Germinal center (tissue), 1 donor: Measurements from ENCODE around the gene GPX6.
"Not testable (repeated sequence)": the region's sequence is repeated elsewhere in the genome, so short reads cannot be mapped to it uniquely, and the experiment has no call there.

ENCODE experiments used
- DNase-seq: peaks from one replicate; pipeline ENCODE4 v3.0.0; 2012; ENCODE audit warnings: mixed read lengths, low spot score

Gene GPX6, protein sequence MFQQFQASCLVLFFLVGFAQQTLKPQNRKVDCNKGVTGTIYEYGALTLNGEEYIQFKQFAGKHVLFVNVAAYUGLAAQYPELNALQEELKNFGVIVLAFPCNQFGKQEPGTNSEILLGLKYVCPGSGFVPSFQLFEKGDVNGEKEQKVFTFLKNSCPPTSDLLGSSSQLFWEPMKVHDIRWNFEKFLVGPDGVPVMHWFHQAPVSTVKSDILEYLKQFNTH

DNA sequence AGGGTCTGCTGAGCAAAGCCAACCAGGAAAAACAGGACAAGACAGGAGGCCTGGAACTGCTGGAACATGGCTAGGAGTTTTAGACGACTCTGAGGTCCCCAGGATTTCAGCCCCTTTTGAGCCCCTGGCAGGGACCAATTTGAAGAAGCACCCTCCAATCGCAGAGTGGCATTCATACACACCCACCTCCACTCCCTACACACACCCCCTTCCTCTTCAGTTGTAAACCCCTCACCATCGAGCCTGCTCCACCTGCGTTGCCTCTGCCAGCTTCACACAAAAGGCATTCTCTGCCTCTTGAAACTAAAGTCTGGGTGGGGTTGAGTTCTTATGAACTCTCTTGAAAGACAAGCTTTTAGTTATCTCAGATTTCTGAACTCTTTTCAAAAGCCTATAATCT lies at the start of gene GPX6:
Gene GPX6, minus strand, starts transcription at position 118 of the 400 bp plus-strand sequence. Its CDS starts 50 bp downstream, at position 68.
- DNase-seq, result no peak

DNA sequence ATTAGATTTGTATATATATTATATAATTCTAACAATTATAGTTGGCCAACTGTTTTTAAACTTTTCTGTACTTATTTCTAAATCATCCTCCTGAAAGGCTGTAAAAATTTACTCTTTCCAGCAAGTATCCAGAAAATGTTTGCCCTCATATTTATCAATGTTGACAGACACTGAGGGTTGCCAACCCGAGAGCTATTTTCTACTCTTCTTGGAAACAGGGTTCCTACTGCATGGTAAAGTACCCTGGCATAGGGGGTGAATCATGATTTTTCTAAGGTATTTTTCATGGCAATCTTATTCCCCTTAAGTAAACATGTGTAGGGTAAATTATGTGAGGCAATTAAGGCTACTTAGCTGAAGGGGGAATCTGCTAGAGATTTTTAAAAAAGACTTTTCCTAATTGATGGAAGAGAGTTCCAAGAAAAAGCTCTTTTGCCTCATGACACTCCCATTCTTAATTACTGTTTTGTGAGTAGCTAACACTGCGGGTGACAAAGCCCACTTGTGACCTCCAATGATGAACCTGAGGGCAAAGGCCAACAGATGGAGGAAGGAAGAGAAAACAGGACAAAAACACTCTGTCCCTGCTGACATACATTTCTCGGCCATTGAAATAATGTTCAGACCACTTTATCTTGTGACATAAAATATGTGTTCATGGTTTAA lies 48.0 kb upstream of the GPX6 start:
- DNase-seq, result no peak

DNA sequence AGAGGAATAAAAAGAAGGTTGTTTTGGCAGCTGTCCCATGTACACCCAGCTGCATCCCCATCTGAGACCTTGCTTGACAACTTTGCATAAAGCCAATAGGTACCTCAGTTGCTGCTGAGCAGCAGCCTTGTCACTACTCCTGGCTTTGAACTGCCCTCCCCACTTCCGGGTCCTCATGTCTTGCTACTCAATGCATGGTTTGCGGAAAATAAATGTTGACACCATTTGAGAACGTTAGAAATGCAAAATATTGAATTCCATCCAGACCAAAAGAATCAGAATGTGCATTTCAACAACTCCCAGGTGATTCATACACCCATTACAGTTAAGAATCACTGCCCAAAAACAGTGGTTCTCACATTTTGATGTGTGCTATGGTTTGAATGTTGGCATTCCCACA lies 43.0 kb upstream of the GPX6 start:
- DNase-seq, result no peak

DNA sequence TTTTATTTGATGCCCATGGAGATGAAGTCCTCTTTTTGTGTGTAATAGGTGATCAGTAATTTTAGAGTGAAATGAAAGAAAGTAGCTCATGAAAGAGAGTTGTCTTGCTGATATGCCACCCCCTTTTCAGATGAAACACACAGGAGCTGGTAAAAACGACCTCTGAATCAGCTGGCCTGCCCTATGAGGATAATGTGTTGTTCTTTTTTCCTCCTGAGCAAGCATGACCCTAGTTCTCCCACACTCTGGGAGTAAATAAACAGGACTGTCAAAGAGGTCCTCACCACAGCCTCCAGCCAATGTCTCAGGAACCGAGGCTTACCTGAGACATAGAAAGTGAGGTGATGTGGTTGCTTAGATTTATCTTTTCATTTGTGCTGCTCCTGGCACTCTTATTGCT lies 39.5 kb upstream of the GPX6 start:
- no peak for DNase-seq

DNA sequence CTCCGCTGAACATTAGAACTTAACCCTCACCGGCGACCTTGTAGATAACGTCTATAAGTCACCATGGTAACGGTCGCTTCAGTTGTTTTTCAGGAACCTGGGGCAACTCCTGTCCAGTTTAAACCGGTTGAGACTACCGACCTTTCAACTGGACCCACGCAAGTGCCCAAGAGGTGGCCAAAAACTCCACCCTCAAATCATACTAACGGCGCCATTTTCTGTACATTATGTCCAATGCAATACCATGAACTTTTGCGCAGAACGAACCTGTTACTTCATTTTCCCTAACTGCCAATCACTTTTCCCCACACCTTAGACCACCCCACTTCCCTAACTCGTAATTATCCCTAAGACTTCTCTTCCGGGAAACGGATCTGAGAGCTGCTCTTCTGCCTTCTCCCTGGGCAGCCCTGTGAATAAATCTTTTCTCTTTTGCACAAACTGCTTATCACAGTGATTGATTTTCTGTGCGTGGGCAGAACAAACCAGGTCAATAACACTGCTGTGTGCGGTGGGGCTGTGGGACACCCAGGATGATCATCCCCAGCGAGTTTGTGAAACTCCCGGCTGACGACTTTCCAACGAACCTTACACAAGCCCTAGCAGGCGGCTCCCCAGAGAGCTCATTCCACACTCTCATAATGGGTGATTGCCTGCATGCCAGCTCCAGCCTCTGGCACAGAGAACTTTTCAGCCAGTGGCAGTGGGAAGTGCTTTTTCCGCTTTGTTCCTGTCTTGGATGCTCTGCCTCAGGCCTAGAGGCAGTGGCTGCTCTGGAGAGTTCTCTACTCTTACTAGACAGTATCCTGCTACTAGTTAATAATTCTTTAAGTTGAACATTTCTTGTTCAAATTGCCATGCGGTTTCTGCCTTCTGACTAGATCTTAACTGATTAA lies 38.6 kb upstream of the GPX6 start:
- DNase-seq, result no peak

DNA sequence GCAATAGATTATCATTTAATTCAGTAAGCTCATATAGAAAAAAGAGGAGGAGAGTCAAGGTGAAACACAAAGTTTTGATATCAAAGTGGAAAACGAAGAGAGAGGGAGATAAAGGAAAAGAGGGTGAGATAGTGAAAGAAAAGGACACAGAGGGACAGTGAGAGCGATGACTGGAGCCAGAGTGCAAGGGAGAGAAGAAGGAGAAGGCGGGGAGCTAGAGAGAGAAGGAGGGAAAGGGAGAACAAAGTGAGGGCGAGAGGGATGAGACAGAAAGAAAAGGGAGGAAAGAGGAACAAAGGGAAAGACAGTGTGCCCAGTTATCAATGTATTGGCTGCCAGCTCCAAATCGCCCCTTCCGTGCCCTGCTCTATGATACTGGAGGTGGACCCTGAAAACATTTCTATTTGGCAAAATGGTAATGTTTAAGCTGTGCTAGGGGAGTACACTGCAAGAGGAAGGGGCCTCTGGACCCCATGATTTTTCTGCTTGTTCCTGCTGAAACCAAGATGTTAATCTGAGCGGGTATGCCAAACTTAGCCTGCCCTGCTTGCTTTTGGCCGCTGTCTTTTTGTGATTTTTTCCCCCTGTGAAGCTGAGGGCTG lies 37.9 kb upstream of the GPX6 start:
- DNase-seq, result no peak

DNA sequence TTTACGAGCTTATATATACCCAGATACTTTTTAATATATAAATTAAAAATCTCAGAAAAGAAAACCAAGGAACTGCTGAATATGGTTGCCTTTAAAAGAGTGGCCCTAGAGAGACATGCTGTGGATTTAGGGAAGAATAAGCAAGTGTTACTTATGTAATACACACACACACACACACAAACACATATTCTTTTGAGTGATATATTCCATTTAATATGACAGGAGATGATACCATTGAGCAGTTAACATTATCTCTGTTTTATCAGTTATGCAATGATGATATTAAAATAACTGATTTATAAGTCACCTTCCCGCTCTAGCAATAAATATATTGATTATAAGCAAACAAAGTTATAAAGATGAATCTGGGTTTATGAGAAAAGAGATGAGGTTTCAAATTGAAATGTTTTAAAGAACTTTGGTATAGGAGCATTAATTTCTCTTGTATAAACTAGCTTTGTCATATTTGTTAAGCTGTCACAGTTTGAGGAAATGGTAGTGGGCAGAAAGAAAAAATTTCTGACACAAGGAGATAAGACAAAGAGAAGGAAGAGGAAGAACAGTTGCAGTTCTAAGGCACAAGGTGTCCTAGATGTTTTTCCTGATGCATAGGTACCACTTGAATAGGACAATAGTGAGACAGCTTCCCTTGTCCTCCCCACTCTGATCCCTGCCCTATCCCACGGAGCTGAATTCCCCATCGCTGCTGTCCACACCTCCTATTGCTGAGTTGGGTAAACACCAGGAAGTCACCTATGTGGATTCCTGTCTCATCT lies 36.5 kb upstream of the GPX6 start:
- no peak for DNase-seq

DNA sequence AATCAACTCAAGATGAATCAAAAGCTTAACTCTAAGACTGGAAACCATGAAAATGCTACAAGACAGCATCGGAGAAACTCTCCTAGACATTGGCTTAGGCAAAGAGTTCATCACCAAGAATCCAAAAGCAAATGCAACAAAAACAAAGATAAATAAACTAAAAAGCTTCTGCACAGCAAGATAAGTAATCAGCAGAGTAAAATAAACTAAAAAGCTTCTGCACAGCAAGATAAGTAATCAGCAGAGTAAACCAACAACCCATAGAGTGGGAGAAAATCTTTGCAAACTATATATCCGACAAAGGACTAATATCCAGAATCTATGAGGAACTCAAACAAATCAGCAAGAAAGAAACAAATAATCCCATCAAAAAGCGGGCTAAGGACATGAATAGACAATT lies 31.4 kb upstream of the GPX6 start:
- not testable (repeated sequence) for DNase-seq

DNA sequence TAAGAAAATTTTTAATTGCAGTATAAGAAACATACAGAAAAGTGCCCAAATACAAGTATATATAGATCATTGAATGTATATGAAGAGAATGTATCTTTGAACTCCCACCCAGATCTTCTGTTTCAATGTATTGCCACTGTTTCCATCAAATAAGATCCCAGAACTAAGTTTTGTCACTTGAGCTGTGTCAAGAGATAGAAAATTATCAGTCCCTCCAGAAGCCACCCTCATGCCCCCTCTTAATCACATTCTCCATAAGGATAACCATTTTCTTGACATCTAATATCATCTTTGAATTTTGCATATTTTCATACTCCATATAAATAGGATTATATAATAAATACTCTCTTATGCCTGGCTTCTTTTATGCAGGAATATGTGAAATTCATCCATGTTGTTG lies 30.4 kb upstream of the GPX6 start:
- no peak for DNase-seq

DNA sequence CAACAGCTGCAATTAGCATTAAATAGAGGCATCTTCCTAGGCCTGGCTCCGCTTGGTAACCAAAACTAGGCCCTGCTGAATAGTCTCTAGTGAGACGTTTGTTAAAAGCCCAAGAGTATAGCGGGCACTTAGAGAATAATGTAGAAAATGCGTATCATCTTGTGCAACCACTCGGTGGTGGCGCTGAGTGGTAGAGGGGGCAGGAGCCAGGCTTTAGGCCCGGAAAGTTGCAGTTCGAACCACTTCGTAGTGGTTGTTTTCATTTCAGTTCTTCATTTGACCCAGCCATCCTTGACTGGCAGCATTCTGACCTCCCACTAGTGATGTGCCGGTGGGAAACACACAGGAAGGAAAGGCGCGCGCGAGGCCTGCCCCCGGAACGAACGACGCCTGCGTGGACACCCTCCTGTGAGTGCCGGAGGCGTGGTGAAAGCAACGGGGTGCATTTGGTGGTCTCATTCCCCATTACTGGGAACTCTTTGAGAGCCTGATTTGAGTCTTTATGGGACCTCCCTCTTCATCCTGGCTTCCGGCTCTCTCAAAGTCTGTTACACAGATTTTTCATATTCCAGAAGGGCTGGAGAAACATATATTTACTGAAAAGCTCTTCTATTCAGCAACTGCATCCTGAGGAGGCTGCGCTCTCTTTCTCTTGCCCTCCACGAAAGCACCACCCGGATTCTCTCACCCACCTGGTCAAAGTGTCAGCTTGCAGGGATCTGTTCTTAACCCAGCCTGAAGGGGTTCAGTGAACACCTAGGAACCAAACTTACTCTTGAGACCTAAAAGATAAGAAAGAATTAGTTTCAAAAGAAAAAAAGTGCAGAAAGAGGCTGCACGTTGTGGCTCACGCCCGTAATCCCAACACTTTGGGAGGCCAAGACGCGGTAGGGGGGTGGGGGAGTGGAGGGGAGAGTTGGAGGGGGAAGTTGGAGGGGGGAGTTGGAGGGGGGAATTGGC lies 28.3 kb upstream of the GPX6 start:
- peak; percentile 29 for DNase-seq

DNA sequence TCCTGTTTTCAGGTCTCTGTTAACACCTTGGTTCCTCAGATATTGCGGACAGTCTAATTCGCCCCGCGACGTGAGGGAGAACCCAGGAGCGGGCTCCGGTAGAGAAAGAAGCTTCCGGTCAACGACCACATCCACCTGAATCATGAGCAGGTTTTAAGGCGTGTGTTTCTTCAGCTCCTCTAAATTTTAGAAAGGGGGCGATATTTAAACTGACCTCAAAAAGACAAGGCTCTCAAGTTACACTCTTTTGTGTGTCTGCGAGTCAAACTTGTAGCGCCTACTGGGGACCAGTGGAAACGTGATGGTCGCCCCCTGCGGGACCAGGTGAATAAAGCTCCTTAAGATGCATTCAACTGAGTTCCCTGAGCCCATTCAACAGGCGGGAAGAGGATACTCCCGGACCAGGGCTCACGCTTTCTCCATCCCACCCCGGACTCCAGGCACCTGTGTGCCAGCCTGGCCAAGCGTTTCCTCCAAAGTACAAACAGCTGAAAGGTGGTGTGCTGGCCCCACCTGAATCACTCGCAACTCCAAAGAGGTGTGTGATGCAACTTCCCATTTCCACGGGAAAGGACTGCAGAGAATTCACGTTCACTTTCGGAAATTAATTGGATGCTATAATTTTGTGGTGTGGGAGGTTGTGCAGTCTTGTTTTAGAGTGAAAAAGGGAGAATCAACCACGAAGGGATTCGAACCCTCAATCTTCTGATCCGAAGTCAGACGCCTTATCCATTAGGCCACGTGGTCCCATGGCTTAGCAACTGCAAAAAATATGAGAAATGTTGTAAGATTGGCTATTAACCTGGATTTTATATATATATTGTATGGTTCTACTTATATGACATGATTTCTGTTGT lies 27.1 kb upstream of the GPX6 start:
- DNase-seq, result peak; percentile 67

DNA sequence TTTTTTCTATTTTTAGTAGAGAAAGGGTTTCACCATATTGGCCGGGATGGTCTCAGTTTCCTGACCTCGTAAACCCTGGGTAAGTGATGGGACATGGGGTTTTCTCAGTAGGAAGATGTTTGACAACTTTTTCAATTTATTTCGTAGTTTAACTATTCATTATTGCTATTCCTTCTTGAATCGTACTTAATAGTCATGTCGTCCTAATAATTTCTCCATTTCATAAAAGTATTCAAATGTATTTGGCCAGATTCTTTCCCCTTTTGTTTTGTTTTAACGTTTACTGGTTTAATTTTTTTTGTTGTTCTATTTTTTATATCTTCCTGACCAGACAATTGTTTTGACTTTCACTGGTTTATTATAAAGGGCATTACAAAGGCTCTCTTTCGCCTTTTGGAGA lies 26.4 kb upstream of the GPX6 start:
- no peak for DNase-seq

DNA sequence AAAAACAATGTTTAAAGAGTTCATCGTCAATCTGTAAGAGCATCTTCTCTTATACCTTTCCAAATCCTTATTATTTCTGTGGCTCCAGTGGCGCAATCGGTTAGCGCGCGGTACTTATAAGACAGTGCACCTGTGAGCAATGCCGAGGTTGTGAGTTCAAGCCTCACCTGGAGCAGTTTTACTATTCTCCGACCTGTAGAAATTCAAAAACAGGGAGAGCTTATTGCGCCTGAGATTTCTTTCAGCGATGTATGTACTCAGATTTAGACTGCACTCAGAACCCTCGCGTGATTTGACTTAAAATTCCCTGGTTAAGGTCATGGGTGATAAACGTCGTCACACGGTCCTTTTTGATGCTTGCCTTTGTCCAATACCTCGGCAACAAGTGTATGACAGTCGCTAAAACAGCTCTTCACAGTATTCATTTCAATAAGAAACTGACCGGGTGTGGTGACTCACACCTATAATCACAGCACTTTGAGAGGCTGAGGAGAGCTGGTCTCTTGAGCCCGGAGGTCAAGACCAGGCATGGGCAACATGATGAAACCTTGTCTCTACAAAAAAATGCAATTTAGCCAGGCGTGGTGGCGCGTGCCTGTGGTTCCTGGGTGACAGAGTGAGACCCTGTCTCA lies 22.0 kb upstream of the GPX6 start:
- no peak for DNase-seq

DNA sequence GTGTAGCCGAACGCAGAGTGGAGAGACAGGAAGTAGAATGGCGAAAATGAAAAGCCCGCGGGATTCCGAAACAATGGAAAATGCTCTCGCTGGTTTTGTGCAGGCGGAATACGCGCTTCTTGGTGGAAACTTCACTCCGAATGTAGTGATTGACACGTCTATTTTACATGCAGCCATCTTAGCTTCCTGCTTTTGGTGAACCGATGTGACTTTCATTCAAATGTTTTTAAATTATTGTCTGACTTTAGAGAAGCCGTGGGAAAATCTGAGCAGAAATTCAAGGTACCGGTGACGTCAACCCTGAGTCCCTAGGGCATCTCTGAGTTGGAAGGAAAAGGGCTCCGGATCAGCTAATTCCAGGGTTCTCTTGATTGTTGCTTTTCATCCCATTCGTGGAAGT lies 21.5 kb upstream of the GPX6 start:
- no peak for DNase-seq

DNA sequence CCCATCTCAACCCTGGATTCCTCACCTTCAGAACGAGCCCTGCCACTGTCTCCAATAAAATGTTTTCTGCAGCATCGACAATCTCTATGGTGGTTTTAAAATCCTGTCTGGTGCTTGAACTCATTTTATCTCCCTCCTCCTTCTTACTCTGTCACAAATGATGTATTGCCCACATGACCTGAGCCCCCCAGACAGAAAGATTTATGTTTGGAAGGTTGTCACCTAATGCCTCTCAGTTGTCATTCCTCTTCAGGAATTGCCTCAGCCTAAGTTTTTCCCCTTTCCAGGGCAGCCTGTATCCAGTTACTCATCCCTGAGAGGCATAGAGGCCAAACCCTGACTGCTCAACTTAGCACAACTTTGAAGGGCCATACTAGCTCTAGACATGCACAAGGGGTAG lies 19.3 kb upstream of the GPX6 start:
- DNase-seq, result no peak

DNA sequence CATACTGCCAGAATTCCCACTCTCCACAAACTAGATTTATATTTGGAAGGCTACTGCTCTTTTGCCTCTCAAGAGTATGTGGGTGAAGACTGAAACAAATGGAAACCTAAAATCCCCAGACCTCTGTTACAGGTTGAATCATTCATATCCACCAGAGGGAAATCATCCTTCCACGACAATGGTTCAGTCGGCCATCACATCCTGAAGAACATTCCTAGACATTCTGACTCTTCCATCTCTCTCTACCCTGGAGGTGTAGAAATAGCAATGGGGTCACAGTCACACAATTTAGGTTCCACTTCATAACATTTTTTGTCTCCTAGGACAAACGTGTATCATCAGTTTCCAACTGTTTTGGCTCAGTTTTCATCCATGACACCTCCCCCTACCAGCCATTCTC lies 18.7 kb upstream of the GPX6 start:
- no peak for DNase-seq

DNA sequence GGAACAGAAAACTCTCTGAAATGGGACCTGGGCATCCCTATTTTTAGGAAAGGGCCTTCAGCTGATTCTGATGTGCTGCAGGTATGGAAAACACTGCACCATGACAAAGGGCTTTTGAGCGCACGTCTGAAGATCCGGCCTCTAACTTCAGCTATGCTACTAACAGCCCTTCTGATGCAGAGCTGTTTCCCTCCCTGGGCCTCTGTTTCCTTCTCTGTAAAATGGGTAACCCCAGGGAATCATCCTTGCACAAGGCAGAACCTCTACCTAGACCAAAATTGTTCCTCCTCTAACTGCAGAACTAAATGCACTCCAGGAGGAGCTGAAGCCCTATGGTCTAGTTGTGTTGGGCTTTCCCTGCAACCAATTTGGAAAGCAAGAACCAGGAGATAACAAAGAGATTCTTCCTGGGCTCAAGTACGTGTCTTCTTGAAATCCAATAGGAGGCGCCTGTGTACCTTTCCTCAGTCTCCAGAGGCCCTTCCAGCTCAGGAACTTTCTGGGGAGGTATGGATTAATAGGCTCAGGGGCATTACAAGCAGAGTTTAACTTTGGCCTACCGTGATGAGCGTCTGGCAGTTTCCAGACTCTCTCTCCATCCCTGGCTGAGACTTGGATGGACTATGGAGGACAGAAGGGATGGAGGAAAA lies 16.0 kb upstream of the GPX6 start:
- no peak for DNase-seq

DNA sequence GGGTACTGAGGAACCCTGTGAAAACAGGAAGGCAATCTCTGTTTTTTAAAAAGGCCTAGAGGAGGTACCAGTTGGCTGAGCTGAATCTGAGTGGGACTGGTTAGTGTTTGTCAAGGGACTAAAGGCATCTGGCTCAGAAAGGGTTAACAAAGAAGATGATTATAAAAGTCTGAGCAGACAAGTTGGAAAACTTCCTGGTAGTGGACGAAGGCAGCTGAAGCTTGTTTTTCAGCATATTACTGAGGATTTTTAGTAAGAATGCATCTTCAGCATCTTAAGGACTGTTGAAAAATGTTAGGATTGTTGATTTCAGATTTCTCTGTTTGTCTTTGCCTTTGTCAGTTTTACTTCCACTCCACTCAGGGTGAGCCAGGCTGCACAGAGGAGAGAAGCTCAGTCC lies 15.2 kb upstream of the GPX6 start:
- no peak for DNase-seq
